ENCODE measurements around the gene LRRK1. TPM values are rescaled to one million over a fixed set of nuclear protein-coding genes. Genes with fewer than 3 reads are reported as not detected.

LRRK1 gene, protein sequence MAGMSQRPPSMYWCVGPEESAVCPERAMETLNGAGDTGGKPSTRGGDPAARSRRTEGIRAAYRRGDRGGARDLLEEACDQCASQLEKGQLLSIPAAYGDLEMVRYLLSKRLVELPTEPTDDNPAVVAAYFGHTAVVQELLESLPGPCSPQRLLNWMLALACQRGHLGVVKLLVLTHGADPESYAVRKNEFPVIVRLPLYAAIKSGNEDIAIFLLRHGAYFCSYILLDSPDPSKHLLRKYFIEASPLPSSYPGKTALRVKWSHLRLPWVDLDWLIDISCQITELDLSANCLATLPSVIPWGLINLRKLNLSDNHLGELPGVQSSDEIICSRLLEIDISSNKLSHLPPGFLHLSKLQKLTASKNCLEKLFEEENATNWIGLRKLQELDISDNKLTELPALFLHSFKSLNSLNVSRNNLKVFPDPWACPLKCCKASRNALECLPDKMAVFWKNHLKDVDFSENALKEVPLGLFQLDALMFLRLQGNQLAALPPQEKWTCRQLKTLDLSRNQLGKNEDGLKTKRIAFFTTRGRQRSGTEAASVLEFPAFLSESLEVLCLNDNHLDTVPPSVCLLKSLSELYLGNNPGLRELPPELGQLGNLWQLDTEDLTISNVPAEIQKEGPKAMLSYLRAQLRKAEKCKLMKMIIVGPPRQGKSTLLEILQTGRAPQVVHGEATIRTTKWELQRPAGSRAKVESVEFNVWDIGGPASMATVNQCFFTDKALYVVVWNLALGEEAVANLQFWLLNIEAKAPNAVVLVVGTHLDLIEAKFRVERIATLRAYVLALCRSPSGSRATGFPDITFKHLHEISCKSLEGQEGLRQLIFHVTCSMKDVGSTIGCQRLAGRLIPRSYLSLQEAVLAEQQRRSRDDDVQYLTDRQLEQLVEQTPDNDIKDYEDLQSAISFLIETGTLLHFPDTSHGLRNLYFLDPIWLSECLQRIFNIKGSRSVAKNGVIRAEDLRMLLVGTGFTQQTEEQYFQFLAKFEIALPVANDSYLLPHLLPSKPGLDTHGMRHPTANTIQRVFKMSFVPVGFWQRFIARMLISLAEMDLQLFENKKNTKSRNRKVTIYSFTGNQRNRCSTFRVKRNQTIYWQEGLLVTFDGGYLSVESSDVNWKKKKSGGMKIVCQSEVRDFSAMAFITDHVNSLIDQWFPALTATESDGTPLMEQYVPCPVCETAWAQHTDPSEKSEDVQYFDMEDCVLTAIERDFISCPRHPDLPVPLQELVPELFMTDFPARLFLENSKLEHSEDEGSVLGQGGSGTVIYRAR (N-terminal part only)
- total RNA-seq (10 to 100 TPM in 3 of 5 donors, 1 to 10 TPM in 2; 5.5 to 73.3 (median 15.2) TPM), polyA plus RNA-seq (1 to 10 TPM; 2.3 to 5.5 (median 4.9) TPM)
- long read RNA-seq, donor 1, partial matches to known transcripts: 0 of 1 reads
- long read RNA-seq, donor 1, other reads (novel, unspliced or antisense): 0 of 1 reads
- long read RNA-seq, donor 2: 0 reads
- long read RNA-seq, donor 3, partial matches to known transcripts: 0 of 1 reads
- long read RNA-seq, donor 3, other reads (novel, unspliced or antisense): 0 of 1 reads
- long read RNA-seq, donor 4: 0 reads
- long read RNA-seq, donor 5, partial matches to known transcripts: 0 of 1 reads
- long read RNA-seq, donor 5, other reads (novel, unspliced or antisense): 0 of 1 reads
- long read RNA-seq, donor 6: 0 reads
- long read RNA-seq, donor 7, partial matches to known transcripts: 0 of 8 reads
- long read RNA-seq, donor 7, other reads (novel, unspliced or antisense): 6 of 8 reads
- long read RNA-seq, donor 8: 0 reads
- long read RNA-seq, donor 9: 0 reads
- long read RNA-seq, donor 10: 0 reads

DNA sequence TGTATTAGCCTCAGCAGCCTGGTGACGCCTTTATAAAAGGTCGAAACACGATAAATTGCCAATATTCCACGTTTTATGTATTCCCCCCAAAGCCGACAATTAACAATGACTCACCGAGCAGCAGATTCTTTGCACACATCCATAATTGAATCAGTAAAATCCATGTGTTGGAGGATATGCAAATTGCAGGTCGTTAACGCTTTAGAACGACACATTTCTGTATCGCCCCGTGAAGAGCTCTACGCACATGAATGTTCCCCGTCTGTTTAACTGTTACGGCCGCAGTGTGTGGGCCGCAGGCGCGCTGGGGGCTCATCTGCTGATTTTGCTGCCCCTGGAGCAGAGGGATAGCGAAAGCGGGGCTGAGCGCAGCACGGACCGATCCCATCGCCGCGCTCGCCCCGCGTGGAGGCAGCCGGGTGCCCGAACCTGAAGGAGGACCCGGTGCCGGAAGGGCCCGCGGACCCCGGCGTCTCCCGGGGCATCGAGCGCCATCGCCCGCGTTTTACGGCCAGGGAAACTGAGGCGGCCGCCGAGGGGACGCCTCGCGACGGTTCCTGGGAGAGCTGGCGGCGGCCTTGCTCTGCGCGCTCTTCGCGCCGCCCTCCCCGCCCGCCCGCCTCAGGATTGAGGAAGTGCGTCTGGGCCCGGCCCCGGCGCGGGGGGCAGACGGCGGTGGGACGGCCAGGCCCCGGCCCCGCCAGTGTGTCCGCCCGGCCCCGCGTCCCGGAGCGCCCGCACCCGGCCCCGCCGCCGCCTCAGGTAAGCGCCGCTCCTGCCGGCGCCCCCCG is at the start of gene LRRK1:
LRRK1 (plus strand) TSS at position 668 of the 791 bp plus-strand sequence. CDS start 5,276 bp downstream, outside the sequence.
- H3K4me3 ChIP-seq: peak within 1 kb of the TSS; percentile 75 to 87 (median 82)
- intact Hi-C loops (cut with DNase I; ENCODE audit: low total_unique reads): loop anchor here (5.0 kb wide), 1 partner anchor 88 kb away; no protein-coding TSS in a partner anchor
- 1 to 3% (median 2%) methylated on average over 22 to 87 of the region's 87 CpGs for WGBS, 5 donors
- no peaks in the 10 kb centered on the region for H3K9me3 ChIP-seq
- peak within 1 kb of the TSS; percentile 64 to 86 (median 80) for H3K27ac ChIP-seq
- peaks cover 0 to 12% (median under 1%) of the 10 kb centered on the region in 4 donors for H3K36me3 ChIP-seq
- H3K4me1 ChIP-seq: peaks cover 15 to 38% (median 32%) of the 10 kb centered on the region in 4 donors
- H3K27me3 ChIP-seq: peaks cover 0 to 16% (median 4%) of the 10 kb centered on the region in 3 donors
- TF ChIP-seq POLR2A (IDR thresholded peaks at IDR 0.05) (no peak), EP300 (IDR thresholded peaks at IDR 0.05) (no peak), POLR2AphosphoS5 (IDR thresholded peaks at IDR 0.05) (no peak)
- TF ChIP-seq, protein P1, sequence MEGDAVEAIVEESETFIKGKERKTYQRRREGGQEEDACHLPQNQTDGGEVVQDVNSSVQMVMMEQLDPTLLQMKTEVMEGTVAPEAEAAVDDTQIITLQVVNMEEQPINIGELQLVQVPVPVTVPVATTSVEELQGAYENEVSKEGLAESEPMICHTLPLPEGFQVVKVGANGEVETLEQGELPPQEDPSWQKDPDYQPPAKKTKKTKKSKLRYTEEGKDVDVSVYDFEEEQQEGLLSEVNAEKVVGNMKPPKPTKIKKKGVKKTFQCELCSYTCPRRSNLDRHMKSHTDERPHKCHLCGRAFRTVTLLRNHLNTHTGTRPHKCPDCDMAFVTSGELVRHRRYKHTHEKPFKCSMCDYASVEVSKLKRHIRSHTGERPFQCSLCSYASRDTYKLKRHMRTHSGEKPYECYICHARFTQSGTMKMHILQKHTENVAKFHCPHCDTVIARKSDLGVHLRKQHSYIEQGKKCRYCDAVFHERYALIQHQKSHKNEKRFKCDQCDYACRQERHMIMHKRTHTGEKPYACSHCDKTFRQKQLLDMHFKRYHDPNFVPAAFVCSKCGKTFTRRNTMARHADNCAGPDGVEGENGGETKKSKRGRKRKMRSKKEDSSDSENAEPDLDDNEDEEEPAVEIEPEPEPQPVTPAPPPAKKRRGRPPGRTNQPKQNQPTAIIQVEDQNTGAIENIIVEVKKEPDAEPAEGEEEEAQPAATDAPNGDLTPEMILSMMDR (IDR thresholded peaks at IDR 0.05): no peak
- peak in 1 of 2 donors; percentile 76 for DNase-seq

DNA sequence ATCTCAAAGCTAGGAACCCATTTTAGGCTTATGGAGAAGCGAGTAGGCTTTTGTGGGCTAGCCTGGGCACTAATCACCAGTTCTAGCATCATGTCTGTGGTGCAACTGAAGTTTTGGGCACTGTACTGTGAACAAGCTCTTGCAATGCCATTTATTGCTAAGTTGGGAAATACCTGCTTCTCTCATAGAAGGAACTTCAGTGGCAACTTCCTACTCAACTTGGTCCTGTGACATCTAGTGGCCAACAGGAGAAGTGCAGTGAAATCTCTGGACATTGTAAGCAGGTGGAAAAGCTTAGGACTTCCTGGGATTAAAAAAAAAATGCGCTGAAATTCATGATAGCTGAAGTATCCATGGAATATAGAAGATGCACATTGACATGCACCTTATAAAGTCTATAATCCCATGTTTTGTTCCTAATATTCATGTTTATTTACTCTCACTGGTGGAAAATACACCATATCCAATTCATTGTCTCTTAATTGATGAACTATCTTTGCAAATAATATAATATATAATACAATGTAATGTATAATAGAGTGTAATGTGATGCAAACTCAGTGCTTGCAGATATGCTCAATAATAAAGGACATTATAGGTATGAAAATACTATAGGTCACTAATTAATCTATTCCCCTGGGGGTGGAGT is 46.0 kb upstream of the LRRK1 start:
- no peaks in the 10 kb centered on the region for H3K36me3 ChIP-seq
- TF ChIP-seq POLR2A (IDR thresholded peaks at IDR 0.05) (no peak), POLR2AphosphoS5 (IDR thresholded peaks at IDR 0.05) (peak in 2 of 3 donors; percentile 24 to 59), EP300 (IDR thresholded peaks at IDR 0.05) (no peak)
- TF ChIP-seq, protein P1 (IDR thresholded peaks at IDR 0.05): peak in 5 of 7 experiments; percentile 91 to 95 (median 93)
- H3K27ac ChIP-seq: no peak overlapping the region
- H3K9me3 ChIP-seq: peaks cover 0 to 9% (median 0%) of the 10 kb centered on the region in 4 donors
- peak; percentile 71 to 90 for DNase-seq
- H3K4me3 ChIP-seq: no peak overlapping the region
- no peaks in the 10 kb centered on the region for H3K4me1 ChIP-seq
- peaks cover 0 to 18% (median 11%) of the 10 kb centered on the region in 3 donors for H3K27me3 ChIP-seq
- 22 to 35% (median 35%) methylated on average over 2 of the region's 2 CpGs for WGBS, 5 donors
- intact Hi-C loops (cut with DNase I; ENCODE audit: low total_unique reads): loop anchor here (5.0 kb wide), 1 partner anchor 246 kb away; no protein-coding TSS in a partner anchor

DNA sequence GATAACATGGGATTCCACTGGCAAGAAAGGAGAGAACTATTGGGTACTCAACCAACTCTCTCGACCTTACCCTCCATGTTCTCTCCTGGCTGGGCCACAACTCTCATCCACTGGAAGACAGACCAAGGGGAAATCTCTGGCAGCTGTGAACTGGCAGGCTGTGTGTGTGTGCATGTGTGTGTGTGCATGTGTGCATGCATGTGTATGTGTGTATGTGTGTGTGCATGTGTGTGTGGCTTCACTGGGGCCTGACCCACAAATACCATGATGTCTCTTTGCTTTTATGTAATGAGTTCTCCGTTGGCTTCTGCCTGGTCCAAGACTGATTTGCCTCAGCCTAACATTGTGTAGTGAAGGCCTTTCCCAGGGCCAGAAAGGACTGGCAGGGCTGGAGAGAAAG is 43.7 kb upstream of the LRRK1 start:
- no peaks in the 10 kb centered on the region for H3K36me3 ChIP-seq
- DNase-seq: no peak
- no peak for TF ChIP-seq EP300 (IDR thresholded peaks at IDR 0.05)
- TF ChIP-seq POLR2AphosphoS5 (IDR thresholded peaks at IDR 0.05): no peak
- TF ChIP-seq, protein P1 (IDR thresholded peaks at IDR 0.05): no peak
- TF ChIP-seq POLR2A (IDR thresholded peaks at IDR 0.05): no peak
- peaks cover 7 to 42% (median 34%) of the 10 kb centered on the region in 3 donors for H3K27me3 ChIP-seq
- no peak overlapping the region for H3K27ac ChIP-seq
- intact Hi-C loops (cut with DNase I; ENCODE audit: low total_unique reads): no loop called here
- no peaks in the 10 kb centered on the region for H3K9me3 ChIP-seq
- 82 to 91% (median 89%) methylated on average over 2 of the region's 2 CpGs for WGBS, 5 donors
- no peak overlapping the region for H3K4me3 ChIP-seq
- H3K4me1 ChIP-seq: peaks cover 12 to 18% (median 16%) of the 10 kb centered on the region in 4 donors

Measured in stomach (tissue), 19 donors.